Gastroesophageal sphincter (tissue), 4 donors: ENCODE results near the gene UNKL. TPM values are rescaled to one million over a fixed set of nuclear protein-coding genes. Genes with fewer than 3 reads are reported as not detected.
"Not testable (repeated sequence)": the region's sequence is repeated elsewhere in the genome, so short reads cannot be mapped to it uniquely, and the experiment has no call there.

Source experiments
- ATAC-seq: fragments of 150-250 bp; one replicate; pipeline ENCODE4 v1.9.1; 2016; ENCODE audit warnings: mild to moderate bottlenecking, moderate library complexity
- H3K27ac ChIP-seq, 4 donors: fragments of 200-600 bp; sonication (generic) in 3 of 4; 1 replicate in 3 of 4; 2 replicates in 1 of 4; pipeline ENCODE4 v1.5.1; 2016 to 2019
- H3K27me3 ChIP-seq: fragments of 200-600 bp; sonication (generic); one replicate; pipeline ENCODE4 v1.5.1; 2019
- H3K36me3 ChIP-seq, 2 donors: fragments of 200-600 bp; sonication (generic); one replicate each; pipeline ENCODE4 v1.5.1; 2019; ENCODE audit warnings: control low read depth in 1 of 2
- H3K4me1 ChIP-seq, 3 donors: fragments of 200-600 bp; sonication (generic); 1 replicate in 2 of 3; 2 replicates in 1 of 3; pipeline ENCODE4 v1.5.1; 2016 to 2019; ENCODE audit warnings: control low read depth in 2 of 3
- H3K4me3 ChIP-seq, 2 donors: fragments of 200-600 bp; sonication (generic); one replicate each; pipeline ENCODE4 v1.5.1; 2019; ENCODE audit warnings: mild to moderate bottlenecking in 1 of 2, moderate library complexity in 1 of 2
- H3K9me3 ChIP-seq, 3 donors: fragments of 200-600 bp; sonication (generic); one replicate each; pipeline ENCODE4 v1.5.1; 2017 to 2019; ENCODE audit warnings: control low read depth in 2 of 3
- CTCF ChIP-seq, 4 experiments: fragments of 200-600 bp in 2 of 4; fragments of 450-650 bp in 2 of 4; sonication (generic) in 1 of 4; IDR thresholded peaks; one replicate each; pipeline ENCODE4 v1.5.1; 2017 to 2019; ENCODE audit warnings: antibody characterized with exemption in 4 of 4, mild to moderate bottlenecking in 2 of 4, moderate library complexity in 2 of 4
- EP300 ChIP-seq: sonication (generic); formaldehyde crosslinking; IDR thresholded peaks from one replicate; pipeline ENCODE4 v1.6.1; 2017; ENCODE audit warnings: antibody characterized with exemption, mild to moderate bottlenecking
- POLR2A ChIP-seq, 2 donors: fragments of 450-650 bp; IDR thresholded peaks; one replicate each; pipeline ENCODE4 v1.6.1; 2017; ENCODE audit warnings: antibody characterized with exemption in 2 of 2, mild to moderate bottlenecking in 2 of 2, moderate library complexity in 1 of 2
- POLR2AphosphoS5 ChIP-seq: sonication (generic); formaldehyde crosslinking; IDR thresholded peaks from one replicate; pipeline ENCODE4 v1.6.1; 2017; ENCODE audit warnings: antibody characterized with exemption
- WGBS, 2 donors: methylation state at CpG; one replicate each; pipeline ENCODE4 v1.1.5; 2018; ENCODE audit warnings: low coverage in 1 of 2; 5-methylcytosine and 5-hydroxymethylcytosine counted together
- total RNA-seq, 4 donors: library from RNA; depleted of rRNA; stranded (reverse); fragments of >200 nt; gene quantifications; one replicate each; pipeline ENCODE4 v1.1.0, GENCODE V29; 2016

UNKL gene
- total RNA-seq, 4 donors from 2014 or later: 12.3 to 29.4 (median 16.4) TPM

- Histone ChIP-seq H3K27ac (peak overlapping the region in 1 of 4 donors; percentile 45), H3K4me1 (peaks cover 0 to 37% (median 26%) of the 10 kb centered on the region in 3 donors), H3K4me3 (peak overlapping the region in 1 of 2 donors; percentile 49), H3K36me3 (peaks cover 0 to 12% of the 10 kb centered on the region in 2 donors), H3K9me3 (peaks cover 0 to 10% (median 0%) of the 10 kb centered on the region in 3 donors), H3K27me3 (peaks cover 67% of the 10 kb centered on the region)
- 0 to 5% methylated on average over 4 to 6 of the region's 34 CpGs for WGBS, 2 donors
- peak; percentile 34 for ATAC-seq
- no peak for TF ChIP-seq POLR2AphosphoS5
- no peak for TF ChIP-seq POLR2A (IDR thresholded peaks at IDR 0.05)
Measured at GRCh38 chr16:1331712-1332617, 82.5 kb downstream of the UNKL start.

- peaks cover 0 to 10% (median 0%) of the 10 kb centered on the region in 3 donors for H3K9me3 ChIP-seq
- TF ChIP-seq POLR2A (IDR thresholded peaks at IDR 0.05) (no peak), POLR2AphosphoS5 (no peak), CTCF (IDR thresholded peaks at IDR 0.05) (no peak), EP300 (no peak)
- peak overlapping the region in 1 of 4 donors; percentile 31 for H3K27ac ChIP-seq
- H3K27me3 ChIP-seq: peaks cover 59% of the 10 kb centered on the region
- WGBS, 2 donors: no CpG with 5 or more reads among the region's 22 CpGs
- peak overlapping the region in 1 of 2 donors; percentile 49 for H3K4me3 ChIP-seq
- ATAC-seq: no peak
- H3K36me3 ChIP-seq: peaks cover 0 to 17% of the 10 kb centered on the region in 2 donors
- peaks cover 0 to 37% (median 26%) of the 10 kb centered on the region in 3 donors for H3K4me1 ChIP-seq
Measured at GRCh38 chr16:1330931-1331711, 83.4 kb downstream of the UNKL start.

GRCh38 chr16:1330260-1330914 lies 84.1 kb downstream of the UNKL start:
- Histone ChIP-seq H3K27ac (no peak overlapping the region), H3K27me3 (peaks cover 51% of the 10 kb centered on the region)

GRCh38 chr16:1328961-1329360 lies 85.5 kb downstream of the UNKL start:
- ATAC-seq, H3K27ac ChIP-seq, H3K4me3 ChIP-seq, H3K9me3 ChIP-seq: not testable (repeated sequence)
- 91 to 96% methylated on average over 10 of the region's 10 CpGs for WGBS, 2 donors
- Histone ChIP-seq H3K36me3 (peaks cover 0 to 39% of the 10 kb centered on the region in 2 donors), H3K27me3 (peaks cover 37% of the 10 kb centered on the region), H3K4me1 (peaks cover 0 to 29% (median 20%) of the 10 kb centered on the region in 3 donors)

More at GRCh38 chr16:1330260-1330914, 84.1 kb downstream of the UNKL start:
- Histone ChIP-seq H3K4me3 (no peak overlapping the region), H3K4me1 (peaks cover 0 to 37% (median 26%) of the 10 kb centered on the region in 3 donors), H3K36me3 (peaks cover 0 to 25% of the 10 kb centered on the region in 2 donors), H3K9me3 (peaks cover 0 to 10% (median 0%) of the 10 kb centered on the region in 3 donors)
- no peak for ATAC-seq
- TF ChIP-seq CTCF (IDR thresholded peaks at IDR 0.05) (peak in 1 of 4 experiments; percentile 10), POLR2AphosphoS5 (no peak)
- WGBS, 2 donors: no CpG with 5 or more reads among the region's 17 CpGs

- not testable (repeated sequence) for H3K9me3 ChIP-seq, ATAC-seq, H3K27ac ChIP-seq, H3K4me3 ChIP-seq
- H3K4me1 ChIP-seq: peaks cover 0 to 20% (median 16%) of the 10 kb centered on the region in 3 donors
- WGBS, 2 donors: 40 to 75% methylated on average over 2 to 5 of the region's 20 CpGs
- peaks cover 0 to 47% of the 10 kb centered on the region in 2 donors for H3K36me3 ChIP-seq
- peaks cover 29% of the 10 kb centered on the region for H3K27me3 ChIP-seq
Measured at GRCh38 chr16:1328136-1328535, 86.4 kb downstream of the UNKL start.

- Histone ChIP-seq H3K4me1 (peaks cover 0 to 15% (median 12%) of the 10 kb centered on the region in 3 donors), H3K27ac (no peak overlapping the region), H3K36me3 (peaks cover 0 to 53% of the 10 kb centered on the region in 2 donors), H3K4me3 (no peak overlapping the region), H3K9me3 (peaks cover 0 to 10% (median 0%) of the 10 kb centered on the region in 3 donors), H3K27me3 (peaks cover 23% of the 10 kb centered on the region)
- no peak for TF ChIP-seq POLR2A (IDR thresholded peaks at IDR 0.05)
- no peak for TF ChIP-seq EP300
- no peak for TF ChIP-seq CTCF (IDR thresholded peaks at IDR 0.05)
- TF ChIP-seq POLR2AphosphoS5: no peak
- no peak for ATAC-seq
- no CpG with 5 or more reads among the region's 5 CpGs for WGBS, 2 donors
Measured at GRCh38 chr16:1327619-1327947, 86.9 kb downstream of the UNKL start.
